Stimulated activated CD8-positive, alpha-beta memory T cell treated with anti-CD3 and anti-CD28 coated beads, Interleukin-7, amount 100 ng/mL, for 24 hours (primary cell): ENCODE data around the gene ARHGAP27.

Source experiments
- DNase-seq: peaks from one replicate; pipeline ENCODE4 v3.0.0-alpha.2; 2020; ENCODE audit warnings: low read depth

Gene ARHGAP27

DNA sequence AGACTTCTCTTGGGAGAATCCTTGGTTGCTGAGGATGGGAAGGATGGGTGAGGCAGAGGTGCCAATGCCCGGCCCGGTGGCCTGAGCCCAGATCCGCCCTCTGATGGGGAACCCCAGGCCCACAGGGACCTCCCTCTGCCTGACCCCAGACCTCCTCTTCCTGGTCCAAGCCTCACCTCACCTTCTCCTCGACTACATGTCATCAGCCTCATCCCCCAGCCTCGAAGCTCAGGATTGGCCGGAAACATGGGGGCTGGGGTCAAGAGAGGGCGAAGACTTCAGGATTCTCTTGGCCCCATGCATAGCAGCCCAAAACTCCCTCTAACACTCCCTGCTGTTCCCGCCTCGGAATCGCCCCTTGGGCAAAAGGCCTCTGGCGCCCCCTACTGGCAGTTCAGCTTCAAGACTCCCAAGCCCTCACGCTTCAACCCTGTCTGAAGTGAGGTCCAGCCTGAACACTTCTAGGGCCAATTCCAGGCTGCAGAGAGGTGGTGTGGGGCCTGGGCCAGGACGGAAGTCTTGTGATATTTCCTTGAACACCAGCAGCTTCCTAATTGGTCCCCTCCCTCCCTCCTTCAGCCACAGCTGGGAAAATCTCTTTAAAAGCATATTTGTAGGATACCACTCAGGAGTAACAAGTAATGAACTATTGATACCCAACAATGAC, 47.2 kb downstream of the ARHGAP27 start:
- peak; percentile 85 for DNase-seq

DNA sequence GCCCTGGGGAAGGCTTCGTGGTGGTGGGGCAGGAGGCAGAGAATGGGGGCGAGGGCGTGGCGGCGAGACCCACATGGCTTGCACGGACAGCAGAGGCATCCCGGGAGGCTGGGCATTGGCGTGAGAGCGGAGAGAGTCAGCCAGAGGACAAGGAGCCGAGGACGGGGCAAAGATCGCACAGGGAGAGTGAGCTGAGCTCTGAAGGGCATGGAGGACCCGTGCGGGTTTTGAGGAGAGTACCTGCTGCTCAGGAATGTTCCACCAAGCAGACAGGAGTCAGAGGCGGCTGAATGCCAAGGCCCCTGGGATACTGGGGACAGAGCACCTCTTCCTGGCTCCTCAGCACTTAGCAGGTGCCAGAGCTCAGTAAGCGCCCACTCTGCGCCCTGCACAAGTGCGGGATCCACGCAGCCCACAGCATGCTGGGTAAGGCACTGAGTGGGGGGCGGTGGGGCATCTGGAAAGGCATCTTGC, 47.8 kb downstream of the ARHGAP27 start:
- DNase-seq: no peak

DNA sequence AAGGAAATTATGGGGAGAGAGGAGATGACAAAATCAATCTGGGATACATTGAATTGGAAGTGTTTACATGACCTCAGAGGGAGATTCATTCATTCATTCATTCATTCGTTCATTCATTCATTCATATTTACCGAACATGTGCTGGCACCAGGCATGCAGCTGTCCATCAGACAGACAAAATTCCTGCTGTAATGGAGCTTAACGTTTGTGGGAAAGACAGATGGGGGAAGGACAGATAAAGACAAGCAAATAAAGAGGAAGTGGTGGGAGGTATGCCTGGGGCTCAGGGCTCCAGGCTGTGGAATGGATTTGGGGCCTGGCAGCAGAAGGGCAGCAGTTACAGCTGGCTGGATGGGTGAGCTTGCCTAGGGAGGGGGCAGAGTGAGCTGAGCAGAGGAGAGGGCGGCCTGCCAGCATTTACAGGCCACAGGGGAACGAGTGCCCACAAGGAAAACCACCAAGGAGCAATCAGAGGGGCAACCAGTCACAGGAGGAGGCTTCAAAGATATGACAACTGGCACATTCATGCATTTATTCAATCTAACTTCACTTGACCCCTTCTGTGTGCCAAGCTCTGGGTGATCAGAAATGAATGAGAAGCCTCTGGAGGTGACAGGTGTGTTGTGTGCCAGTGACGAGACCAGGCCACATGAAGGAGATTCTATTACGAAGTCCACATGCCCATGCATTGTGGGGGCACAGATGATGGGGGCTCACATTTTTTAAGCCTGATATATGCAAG, 48.5 kb downstream of the ARHGAP27 start:
- DNase-seq: no peak

DNA sequence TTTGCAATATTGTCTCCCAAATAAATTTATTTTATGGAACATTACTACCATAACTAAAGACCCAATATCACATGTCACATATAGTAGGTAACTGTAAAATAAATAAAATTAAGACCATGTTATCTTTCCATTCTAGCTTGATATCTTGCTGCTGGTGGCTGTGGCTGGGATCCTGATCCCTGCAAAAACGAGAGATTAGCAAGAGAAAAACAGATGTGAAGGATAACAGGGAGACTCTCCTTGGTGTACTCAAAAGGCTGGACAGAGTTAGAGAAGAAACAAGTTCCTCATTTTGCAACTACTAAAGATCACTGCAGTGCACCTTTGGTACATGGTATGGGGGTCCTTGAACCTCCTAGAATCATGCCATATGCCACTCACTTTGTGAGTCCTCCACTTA, 49.7 kb downstream of the ARHGAP27 start:
- no peak for DNase-seq

DNA sequence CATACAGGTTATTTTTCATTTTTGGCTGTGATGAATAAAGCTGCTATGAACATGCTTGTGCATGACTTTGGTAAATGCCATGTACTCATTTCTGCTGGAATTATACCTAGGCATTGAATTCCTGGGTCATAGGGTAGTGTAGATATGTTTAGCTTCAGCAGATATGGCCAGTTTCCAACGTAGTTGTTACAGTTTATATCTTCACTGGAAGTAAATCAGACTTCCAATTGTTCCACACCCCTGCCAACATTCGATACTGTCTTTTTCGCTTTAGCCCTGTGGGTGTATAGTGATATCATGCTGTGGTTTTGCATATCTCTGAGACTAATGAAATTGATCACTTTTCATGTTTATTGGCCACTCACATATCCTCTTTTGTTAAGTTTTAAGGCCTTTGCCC, 50.4 kb downstream of the ARHGAP27 start:
- no peak for DNase-seq

DNA sequence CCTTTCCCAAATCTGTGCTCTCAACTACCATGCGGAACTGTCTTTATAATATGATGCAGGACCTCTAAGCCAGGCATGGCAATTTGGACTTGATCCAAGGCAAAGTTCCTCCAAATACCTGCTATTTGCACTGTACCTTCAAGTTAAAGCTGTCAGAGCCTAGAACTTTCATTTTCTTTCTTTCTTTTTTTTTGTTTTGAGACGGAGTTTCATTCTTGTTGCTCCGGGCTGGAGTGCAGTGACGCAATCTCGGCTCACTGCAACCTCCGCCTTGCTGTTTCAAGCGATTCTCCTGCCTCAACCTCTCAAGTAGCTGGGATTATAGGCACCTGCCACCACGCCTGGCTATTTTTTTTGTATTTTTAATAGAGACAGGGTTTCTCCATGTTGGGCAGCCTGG, 51.7 kb downstream of the ARHGAP27 start:
- DNase-seq: no peak

DNA sequence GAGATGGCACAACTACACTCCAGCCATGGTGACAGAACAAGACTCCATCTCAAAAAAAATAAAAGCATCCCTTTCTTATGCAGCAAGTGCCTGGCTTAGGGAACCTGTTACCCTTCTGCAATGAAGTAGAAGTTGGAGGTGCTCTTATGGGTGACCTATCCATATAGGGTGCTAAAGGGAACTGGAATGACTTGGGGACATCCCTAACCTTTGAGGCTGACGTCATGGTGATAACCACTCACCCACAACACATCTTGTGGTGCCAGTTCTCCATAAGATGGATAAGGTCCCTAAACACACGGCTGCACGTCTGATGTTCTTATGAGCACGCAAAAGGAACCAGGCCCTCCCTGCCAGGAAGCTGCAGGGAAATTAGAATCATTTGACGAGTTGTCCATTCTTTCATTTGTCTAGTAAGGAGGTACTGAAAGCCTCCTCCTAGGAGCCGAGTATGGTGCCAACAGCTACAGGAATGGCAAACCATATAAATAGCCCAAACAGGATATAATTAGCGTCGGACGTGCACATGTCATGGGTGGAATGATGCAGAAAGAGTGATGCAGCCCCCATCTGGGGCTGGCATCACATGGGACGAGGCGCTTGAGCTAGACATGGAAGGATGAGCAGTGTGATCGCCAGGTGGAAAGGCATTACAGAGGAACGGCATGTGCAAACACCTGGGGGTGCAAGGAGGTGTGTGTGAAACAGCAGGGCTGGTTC, 52.5 kb downstream of the ARHGAP27 start:
- no peak for DNase-seq

DNA sequence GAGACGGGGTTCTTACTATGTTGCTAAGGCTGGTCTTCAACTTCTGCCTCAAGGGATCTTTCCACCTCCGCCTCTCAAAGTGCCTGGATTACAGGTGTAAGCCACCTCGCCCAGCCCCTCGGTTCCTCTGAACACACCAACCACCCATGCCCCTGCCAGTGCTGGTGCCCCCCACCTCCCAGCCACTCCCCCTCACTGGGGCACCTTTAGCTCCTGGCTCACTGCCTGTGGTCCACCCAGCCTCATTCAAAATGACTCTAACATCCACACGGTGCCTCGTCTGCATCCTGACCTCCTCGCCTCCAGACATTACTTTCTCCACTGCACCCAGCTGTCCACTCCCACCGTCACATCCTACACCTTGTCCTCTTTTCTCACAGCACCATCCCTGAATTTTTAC, 55.3 kb downstream of the ARHGAP27 start:
- DNase-seq: no peak

DNA sequence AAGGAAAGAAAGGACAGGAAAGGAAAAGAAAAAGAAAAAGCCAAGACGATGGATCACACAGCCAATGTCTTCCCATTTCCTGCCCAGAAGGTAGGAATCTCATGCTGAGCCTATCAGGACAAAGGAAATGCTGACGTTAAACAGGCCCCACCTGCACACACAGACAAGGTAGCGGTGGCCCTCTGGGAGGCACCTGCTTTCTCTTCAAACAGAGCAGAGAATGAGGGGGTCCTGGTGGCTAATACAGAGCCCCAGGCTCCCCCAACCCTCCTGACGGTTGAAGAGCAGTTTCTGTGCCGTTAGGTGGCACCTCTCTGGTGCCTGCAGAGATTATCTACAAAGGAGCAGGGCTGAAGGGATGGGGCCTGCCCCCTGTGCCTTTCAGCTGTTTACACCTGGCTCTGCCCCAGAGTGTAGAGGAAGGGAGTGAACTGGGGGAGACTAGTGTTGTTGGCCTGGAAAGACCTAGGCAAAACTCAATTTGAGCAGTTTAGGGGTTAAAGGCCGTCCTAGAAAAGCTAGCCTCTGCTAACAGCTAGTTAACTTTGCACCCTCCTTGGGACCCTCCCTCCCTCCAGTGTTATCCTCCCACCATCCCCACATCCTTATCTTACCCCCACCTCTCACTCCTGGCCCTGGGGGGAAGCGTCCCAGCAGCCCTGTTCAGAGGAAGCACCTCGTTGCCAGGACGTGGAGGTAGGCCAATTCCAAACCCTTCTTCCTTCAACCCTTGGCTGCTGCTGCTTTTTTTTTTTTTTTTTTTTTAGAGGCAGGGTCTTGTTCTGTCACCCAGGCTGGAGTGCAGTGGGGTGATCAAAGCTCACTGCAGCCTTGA, 56.3 kb downstream of the ARHGAP27 start:
- DNase-seq: no peak

DNA sequence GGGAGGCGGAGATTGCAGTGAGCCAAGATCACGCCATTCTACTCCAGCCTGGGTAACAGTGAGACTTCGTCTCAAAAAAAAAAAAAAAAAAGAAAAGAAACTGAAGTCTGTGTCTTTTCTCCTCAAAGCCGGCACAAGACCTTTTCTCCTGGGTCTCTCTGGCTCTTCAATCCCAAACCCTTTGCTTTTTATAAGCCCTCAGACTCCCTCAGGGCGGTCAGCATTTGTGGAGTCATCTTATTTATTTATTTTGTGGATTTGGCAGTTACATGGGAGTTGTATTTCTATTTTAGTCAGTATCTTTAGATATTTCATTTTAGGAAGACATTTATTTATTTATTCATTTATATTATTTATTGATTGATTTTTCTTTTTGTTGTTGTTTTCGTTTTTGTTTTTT, 58.2 kb downstream of the ARHGAP27 start:
- DNase-seq: no peak

DNA sequence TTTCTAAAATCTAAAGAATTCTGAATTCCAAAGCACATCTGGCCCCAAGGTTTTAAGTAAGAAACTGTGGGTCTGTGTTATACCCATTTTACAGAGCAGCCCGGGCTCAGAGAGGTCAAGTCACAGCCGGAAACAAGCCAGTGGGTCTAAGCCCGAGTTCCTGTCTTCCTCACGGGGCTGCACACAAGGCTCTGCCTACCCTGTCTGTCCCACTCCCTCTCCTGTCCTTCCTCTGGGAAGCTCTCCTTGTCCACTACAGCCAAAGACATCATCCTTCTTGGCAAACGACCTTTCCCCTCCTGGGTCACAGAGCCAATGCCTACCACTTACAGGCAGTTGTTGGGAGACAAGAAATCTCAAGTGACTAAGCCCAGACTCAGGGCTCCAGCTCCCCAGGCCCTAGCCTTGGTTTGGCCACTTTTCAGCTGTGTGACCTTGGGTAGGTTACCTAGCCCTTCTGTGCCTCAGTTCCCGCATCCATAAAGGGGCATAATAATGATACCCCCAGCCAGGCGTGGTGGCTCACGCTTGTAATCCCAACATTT, 60.3 kb downstream of the ARHGAP27 start:
- no peak for DNase-seq

DNA sequence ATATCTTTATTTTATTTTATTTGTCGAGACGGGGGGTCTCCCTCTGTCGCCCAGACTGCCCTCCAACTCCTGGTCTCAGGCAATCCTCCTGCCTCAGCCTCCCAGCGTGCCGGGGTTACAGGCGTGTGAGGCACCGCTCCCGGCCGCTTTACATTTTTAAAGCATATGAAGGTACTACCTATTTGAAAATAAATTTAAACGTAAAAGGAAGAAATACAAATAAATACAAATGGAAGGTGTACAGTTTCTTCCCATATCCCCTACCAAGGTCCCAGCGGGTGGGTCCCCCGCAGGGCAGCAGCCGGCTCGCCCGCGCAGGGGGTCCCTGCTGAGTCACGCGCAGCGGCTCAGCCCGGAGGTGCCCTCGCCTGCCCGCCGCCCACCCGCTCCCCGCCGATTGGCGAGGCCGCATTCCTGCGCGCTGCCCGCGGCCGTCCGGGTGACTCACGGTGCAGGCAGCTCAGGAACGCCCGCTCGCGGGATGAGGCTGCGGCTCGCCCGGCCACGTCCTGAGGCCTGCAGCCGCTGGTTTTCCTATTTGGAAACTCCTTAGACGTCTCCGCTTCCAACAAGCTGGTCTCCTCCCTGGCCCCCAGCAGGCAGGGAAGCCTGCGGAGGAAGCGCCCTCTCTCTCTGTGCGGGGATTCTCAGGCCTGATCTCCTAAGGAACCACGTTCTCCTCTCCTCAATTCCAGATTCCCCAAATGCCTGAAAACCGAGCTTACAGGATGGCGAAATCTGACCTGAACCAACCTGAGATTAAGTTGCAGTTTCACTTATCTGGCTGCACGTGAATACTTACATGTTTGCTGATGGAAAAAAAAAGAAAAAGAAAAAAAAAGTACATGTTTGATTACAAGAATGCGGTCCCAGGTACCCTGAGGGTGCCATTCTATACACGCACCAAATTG, 61.0 kb downstream of the ARHGAP27 start:
- no peak for DNase-seq

DNA sequence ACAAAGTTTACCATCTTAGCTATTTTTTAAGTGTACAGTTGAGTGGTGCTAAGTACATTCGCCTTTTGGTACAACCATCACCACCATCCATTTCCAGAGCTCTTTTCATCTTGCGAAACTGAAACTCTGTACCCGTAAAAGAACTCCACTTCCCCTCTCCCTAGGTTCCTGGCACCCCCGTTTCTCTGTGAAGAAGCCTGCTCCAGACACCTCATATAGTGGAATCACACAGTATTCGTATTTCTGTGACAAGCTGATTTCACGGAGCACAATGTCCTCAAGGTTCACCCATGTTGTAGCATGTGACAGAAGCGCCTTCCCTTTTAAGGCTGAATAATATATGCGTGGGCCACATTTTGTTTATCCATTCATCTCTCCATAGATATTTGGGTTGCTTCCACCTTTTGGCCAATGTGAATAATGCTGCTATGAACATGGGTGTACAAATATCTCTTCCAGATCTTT, 61.7 kb downstream of the ARHGAP27 start:
- no peak for DNase-seq

DNA sequence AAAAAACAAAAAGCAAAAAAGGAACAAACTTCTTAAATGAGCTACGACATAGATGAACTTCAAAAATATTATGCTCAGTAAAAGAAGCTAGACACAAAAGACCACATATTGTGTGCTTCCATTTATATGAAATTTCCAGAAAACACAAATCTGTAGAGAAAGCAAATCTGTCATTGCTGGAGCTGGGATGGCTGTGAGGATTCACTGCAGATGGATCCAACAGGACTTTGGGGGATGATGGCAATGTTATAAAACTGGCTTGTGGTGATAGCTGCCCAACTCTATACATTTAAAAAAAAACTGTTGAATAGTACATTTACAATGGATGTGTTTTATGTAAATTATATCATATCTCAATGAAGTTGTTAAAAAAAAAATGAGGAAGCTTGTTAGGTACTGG, 63.2 kb downstream of the ARHGAP27 start:
- no peak for DNase-seq

DNA sequence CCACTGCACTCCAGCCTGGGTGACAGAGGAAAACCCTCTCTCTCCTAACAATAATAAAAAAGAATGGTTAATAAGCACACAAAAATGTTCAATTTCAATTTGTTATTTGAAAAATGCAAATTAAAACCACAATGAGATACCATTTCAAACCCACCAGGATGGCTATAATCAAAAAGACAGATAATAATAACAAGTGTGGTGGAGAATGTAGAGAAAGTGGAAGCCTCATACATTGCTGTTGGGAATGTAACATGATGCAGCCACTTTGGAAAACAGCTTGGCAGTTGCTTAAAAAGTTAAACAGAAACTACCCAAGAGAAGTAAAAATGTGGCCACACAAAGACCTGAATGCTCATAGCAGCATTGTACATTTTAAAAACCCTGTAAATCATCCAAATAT, 64.0 kb downstream of the ARHGAP27 start:
- no peak for DNase-seq

DNA sequence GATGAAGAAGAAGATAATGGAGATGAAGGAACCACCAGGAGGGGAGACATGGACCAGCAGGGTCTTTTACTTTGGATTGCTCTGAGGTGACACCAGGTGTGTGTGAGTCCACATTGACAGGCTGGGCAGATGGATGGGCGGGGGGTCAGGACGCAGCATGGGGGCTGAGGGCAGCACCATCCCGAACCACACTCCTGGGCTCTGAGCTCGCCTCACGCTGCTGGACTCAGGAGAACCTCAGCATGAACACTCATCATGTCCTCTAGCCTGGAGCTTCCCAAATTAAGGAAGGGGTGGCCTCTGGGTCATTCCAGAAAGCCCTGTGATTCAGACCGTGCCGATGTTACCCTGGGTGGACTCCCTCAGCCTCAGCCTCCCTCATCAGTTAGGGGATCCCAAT, 65.5 kb downstream of the ARHGAP27 start:
- no peak for DNase-seq

DNA sequence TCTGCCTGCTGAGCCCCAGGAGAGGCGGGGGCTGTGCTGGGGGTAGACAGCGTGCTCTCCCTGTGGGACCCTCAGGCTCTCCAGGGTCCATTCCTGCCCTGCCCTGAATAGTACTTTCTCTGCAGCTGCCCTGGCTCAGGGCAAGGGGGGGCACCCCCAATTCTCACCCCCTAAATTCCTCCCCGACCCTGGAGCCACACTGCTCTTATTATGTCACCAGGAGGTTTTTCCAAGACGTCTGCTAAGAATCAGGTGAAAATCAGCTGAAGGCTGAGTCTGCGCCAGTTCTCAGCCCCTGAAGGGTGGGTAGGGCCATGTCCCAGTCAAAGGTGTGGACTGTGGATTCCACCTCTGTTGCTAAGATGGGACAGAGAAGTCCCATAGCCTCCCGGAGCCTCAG, 66.0 kb downstream of the ARHGAP27 start:
- no peak for DNase-seq

DNA sequence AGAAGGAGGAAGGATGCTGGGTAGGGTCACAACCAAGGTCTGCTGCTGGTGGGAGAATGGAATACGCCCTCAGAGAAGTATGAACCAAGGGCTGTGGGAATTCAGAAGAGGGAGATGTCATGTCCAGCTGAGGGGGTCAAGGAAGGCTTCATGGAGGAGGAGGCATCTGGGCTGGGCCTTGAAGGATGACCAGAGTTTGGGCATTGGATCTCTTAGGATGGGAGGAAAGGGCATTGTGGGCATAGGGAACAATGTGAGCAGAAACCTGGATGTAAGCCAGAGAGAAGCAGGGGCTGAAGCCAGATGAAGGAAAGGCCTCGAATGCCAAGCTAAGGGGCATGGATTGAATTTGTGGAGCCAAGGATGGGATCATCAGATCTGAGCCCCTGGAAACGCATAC, 66.6 kb downstream of the ARHGAP27 start:
- DNase-seq: no peak

DNA sequence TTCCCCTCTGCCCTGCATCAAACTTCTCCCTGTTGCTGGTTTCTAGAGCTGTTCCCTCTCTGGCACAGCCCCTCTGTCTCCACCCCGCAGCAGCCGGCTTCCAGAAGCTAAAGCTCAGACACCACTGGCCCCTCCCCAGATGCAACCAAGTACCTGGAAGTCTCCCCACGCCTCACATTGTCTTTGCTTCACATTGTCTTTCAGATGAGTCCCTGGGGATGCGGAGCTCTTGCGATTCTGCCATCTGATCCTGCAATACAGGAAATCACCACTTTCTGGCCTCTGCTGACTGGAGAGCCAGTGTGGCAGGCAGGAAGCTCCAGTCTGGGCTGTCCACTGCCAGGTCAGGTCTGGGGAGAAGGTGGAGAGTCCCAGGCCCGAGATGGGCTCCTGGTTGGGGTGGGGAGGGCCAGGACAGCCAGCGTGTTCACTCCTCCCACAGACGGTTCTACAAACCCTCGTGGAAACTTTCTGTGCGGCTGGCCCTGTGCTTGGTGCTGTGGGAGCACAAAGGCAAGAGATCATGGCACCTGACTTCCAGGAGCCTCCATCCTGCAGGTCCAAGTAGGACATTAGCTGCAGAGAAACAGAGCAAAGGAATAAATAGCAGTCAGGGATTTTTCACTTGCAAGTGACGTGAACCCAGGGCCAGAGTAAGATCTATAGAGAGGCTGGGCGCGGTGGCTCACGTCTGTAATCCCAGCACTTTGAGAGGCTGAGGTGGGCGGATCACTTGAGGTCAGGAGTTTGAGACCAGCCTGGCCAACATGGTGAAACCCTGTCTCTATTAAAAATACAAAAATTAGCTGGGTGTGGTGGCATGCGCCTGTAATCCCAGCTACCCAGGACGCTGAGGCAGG, 67.9 kb downstream of the ARHGAP27 start:
- no peak for DNase-seq

DNA sequence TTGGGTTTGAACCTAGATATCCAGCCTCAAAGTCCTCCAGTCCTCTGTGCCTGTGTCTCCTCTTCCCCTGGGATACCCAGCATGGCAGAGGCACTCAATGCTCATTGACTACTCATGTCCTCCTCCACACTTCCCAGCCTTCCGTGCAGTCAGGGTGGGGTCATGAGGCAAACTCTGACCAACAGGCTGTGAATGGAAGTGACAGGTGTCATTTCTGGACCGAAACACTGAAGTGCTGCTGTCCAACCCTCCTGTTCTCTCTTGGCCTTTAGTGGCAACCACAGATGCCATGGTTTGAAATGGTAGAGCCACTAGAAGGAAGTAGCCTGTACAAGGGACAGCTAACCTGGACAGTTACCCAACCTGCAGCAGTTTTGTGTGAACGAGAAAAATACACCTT, 69.2 kb downstream of the ARHGAP27 start:
- DNase-seq: no peak
